Activated CD4-positive, alpha-beta T cell treated with anti-CD3 and anti-CD28 coated beads, Interleukin-2, Interleukin-4, amounts not matched to agents 100 ng/mL and 50 ng/mL, durations not matched to agents 16 hours and 8 hours (primary cell): Measurements from ENCODE around the gene TSBP1.

ENCODE experiments used
- DNase-seq: peaks from one replicate; pipeline ENCODE4 v3.0.0-alpha.2; 2020; ENCODE audit warnings: low spot score

Gene TSBP1

DNA sequence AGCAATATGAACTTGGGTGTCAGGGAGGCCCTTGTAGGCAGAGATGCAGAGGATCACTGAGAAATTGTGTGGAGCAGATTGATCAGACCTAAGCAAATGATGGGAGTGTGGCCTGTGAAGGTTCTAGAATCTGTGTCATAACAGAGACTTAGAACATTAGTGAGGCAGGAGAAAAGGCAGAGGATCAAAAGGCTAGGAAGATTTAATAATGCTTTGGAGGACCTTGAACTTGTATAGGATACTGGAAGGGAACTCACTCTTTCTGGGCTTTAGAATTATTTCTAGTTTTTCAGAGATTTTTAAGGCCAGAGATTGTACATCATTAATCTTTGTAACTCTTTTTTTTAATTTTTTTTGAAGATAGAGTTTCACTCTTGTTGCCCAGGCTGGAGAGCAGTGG is at the start of gene TSBP1:
Gene TSBP1, minus strand, starts transcription at position 101 of the 400 bp plus-strand sequence. CDS start 197 bp downstream, outside the sequence.
- no peak for DNase-seq

DNA sequence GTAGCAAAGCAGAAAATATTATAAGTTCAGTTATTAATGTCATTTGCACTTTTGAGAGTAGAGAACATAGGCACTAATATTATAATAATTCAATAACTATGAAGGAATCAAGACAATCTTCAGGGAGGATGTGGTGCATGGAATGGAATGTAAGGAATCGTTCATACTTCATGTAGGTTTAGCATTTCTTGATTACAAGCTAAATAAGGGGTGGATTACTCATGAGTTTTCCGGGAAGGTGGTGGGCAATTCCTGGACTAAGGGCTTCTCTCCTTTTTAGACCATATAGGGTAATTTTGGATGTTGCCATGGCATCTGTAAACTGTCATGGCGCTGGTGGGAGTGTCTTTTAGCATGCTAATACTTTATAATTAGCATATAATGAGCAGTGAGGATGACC is 44.3 kb upstream of the TSBP1 start:
- no peak for DNase-seq

- peak; percentile 77 for DNase-seq
These were observed 43.9 kb upstream of the TSBP1 start for GRCh38 chr6:32415521-32416019.

DNA sequence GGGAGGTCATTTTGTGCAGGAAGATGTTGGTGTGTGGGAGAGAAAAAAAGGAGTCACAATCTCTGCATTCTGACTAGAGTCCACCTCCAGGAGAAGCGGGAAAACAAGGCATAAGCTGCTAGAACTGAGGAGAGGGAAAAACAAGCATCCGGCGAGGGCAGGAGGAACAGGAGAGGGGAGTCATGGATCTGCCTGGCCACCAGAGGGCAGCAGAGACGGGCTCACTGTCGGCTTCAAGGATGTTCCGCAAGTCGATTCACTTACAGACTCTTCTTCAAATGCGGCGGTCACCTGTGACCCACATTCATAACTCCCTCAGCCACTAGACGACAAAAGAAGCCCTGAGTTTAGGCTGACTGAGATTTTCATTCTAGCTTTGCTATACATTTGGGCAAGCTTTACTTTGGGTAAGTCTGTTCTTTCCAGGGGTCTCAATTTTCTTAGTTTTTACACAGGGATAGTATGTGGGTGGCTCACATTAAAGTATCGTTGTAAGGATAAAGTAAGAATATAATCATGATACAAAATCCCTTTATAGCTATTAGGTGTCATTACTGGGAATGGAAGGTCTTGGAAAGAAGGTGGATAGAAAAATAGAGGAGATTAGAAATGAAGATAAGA is 41.8 kb upstream of the TSBP1 start:
- DNase-seq, result peak; percentile 82

GRCh38 chr6:32411566-32412327 is 40.0 kb upstream of the TSBP1 start:
- no peak for DNase-seq

GRCh38 chr6:32410906-32411305 is 39.2 kb upstream of the TSBP1 start:
- DNase-seq, result no peak

DNA sequence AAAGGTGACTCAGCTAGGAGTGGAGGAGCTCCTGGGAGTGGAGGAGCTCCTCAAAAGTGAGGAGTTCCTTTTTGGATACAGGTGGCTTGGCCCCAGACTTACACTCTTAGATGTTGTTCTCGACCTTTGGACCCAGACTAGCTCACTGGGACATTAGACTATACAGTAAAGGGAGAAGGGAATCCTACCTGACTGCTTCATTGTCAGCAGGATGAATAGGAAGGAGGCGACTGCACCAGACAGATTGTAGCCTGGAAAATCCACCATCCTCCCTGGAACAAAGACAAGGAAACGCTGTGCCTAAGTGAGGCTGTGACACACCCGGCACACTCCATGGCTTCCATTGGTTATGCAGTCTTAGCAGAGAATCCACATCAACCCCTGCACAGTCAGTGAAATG is 35.2 kb upstream of the TSBP1 start, which contains the start of gene BTNL2:
Gene BTNL2, minus strand, starts transcription at position 325 of the 400 bp plus-strand sequence. Its CDS starts 58 bp downstream, at position 267.
- no peak for DNase-seq

DNA sequence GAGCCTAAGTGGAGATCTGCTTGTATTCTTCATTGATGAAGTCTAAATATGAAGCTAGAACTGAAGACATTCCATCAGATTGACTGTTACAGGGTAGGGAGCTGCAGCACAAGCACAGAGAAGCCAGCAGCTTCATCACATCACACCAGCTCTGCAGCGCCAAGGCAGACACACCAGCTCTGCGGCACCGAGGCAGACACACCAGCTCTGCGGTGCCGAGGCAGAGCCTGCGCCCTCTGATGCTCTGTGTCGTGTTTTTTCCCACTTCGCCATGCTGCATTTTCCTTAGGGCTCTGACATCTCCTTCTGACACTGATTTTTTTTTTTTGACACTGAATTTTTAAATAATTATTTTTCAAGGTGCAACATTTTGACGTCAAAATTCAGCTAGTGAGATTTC is 34.5 kb upstream of the TSBP1 start:
- no peak for DNase-seq

- DNase-seq, result no peak
These were observed 34.0 kb upstream of the TSBP1 start for GRCh38 chr6:32405656-32406055.

GRCh38 chr6:32402812-32403211 is 31.1 kb upstream of the TSBP1 start:
- no peak for DNase-seq

DNA sequence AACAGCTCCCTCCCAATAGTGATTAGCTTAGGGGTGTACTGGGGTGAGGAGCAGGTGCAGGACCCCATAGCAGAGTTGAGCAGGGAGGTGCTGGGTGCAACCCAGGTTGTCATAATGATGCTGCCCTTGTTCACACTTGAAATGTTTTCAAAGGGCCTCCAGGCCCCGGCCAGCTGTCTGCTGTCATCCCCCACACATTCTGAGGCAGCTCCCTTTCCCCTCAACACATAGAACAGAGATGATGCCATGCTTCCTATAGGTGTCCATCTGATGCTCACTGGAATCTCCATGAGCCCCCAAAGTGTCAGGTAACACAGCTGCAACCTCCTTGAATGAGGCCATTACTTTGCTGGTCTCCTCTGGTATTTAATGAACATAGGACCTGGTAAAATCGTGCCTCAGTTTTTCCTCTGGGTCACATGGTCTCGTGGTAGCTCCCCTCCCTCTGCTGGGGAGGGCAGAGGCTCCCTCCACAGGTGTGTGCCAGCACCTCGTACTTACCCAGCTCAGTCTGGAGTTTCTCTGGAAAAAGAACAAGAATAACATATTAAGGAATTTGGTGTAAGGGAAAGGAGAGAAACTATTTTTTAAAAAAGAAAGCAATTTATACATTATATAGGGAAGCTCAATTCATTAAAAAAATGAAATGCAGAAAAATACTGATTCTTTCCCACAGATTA is 29.7 kb upstream of the TSBP1 start:
- no peak for DNase-seq

DNA sequence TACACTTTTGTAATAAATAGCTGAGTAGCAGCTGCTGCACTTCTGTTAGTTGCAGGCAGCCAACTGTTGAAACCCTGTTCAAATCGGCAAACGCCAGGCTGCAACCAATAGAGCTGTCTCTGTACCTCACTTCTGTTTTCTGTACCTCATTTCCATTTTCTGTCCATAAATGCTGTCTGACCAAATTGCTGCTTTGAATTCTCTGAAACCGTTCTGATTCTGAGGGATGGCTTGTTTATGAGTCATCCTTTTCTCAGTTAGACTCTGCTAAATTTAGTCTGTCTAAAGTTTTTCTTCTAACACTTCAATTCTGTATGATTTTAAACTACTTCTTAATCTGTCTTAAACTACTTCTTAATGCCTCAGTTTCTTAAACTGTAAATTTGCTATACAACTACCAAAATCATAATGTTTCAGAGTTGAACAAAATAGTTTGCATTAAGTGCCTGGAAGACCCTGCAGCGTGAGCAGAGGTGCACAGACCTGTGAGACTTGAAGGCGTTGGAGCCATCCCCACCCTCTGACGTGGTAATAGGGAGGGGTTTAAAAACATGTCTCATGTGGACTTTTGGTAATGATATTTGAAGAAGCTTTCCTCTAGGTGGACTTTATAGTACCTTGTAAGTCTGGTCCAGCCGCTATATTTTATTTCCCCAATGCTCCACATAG is 25.7 kb upstream of the TSBP1 start:
- DNase-seq, result peak; percentile 48

DNA sequence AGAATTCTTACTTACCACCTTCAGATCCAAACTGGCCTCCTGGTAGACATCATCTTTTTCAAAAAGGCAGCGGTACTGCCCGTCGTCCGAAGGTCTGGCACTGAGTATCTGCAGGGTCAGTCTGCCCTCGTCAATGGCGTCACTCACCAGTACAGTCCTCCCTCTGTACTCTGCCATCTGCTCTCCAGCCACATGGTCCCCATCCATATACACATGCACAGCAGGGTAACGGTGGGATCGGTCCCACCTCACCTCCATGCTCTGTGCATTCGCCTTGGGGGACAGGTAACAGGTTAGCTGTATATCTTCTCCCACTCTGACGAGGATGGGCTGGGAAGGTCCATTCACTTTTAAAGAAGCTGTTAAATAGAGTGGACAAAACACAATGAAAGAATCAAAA is 24.3 kb upstream of the TSBP1 start:
- no peak for DNase-seq

DNA sequence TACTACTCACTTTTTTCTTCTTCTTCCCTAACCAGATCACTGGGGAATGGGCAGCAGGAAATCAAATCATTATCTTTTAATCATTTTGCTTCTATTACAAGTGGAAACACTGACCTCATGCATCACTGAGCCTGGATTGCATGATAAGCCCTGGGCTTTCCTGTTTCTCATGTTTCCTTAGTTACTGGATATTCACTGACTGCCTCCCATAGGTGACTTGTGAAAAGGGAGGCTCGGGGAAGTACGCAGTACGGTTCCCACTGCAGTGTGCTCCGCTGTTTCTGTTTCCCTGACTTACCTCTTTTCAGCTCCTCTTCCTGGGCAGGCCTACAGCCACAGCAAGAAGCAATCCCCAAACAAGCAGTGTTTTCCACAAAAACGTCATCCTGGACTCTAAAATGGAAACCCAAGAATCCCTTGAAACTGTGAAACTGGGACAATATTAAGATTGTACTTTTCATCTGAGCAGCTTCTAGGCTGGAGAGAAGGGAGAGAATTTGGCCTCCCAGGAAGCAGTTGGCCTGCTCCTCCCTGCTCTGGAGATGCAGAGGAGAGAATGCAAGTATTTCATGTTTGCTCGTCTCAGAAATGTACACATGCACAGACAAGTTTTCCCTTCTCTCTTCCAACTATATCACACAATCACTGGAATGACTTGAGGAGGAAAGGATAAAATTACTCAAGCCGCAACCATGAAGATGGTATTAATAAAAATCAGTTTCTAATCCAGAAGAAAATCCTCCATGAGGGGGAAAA is 22.1 kb upstream of the TSBP1 start:
- no peak for DNase-seq

GRCh38 chr6:32391505-32391904 is 19.8 kb upstream of the TSBP1 start:
- no peak for DNase-seq

- DNase-seq, result no peak
These were observed 16.1 kb upstream of the TSBP1 start for GRCh38 chr6:32387589-32388340.

- no peak for DNase-seq
These were observed 14.3 kb upstream of the TSBP1 start for GRCh38 chr6:32386040-32386439.

GRCh38 chr6:32382757-32383420 is 11.2 kb upstream of the TSBP1 start:
- no peak for DNase-seq

- DNase-seq, result no peak
These were observed 7.8 kb upstream of the TSBP1 start for GRCh38 chr6:32379545-32379944.
